K562 (cell line): ENCODE data around the gene NPEPL1. TPM values are rescaled to one million over a fixed set of nuclear protein-coding genes. Genes with fewer than 3 reads are reported as not detected.

Experiments used
- ATAC-seq: fragments of 200-7000 bp; cut with Tn5 transposase; 3 replicates; pipeline ENCODE4 v1.9.1; 2020; ENCODE audit warnings: moderate library complexity
- BruUV-seq: library from RNA; stranded (reverse); fragments of 400-500 nt; replicated peaks from 2 replicates; lab custom pipeline; 2021; lab: Mats Ljungman, UMichigan
- CTCF ChIA-PET: fragments of 300-600 bp; formaldehyde crosslinking; extraction: SDS; loops from one replicate; lab custom pipeline; 2021; ENCODE audit warnings: low intra/inter-chr PET ratio; lab: Yijun Ruan, JAX
- POLR2A ChIA-PET: fragments of 300-600, 350-650 bp; sonication (Branson Sonifier 250); formaldehyde crosslinking; extraction: SDS; loops from one replicate; lab custom pipeline; 2021; ENCODE audit warnings: antibody characterized with exemption, inconsistent platforms; lab: Yijun Ruan, JAX
- DNase-seq, 4 experiments: peaks; one replicate each; pipeline versions ENCODE4 v3.0.0 to v3.0.0-alpha.2; 2011 to 2018; ENCODE audit warnings: low spot score in 3 of 4, mixed read lengths in 3 of 4; ENCODE audit errors: extremely low read depth in 1 of 4
- FAIRE-seq: peaks from 2 replicates; lab custom pipeline; 2011; peaks lifted over from hg19 to GRCh38; lab: Jason Lieb, UNC
- H2AFZ ChIP-seq: 2 replicates; pipeline ENCODE4 v1.6.0; 2011; ENCODE audit warnings: low read depth, low read length, control low read depth, inconsistent platforms
- H3K27ac ChIP-seq: fragments of 200-600 bp; 3 replicates; pipeline ENCODE4 v1.8.0; 2011; ENCODE audit warnings: low read depth, mild to moderate bottlenecking, control low read depth, inconsistent platforms, low read length, moderate library complexity, mixed read lengths; ENCODE audit errors: extremely low read depth
- H3K27me3 ChIP-seq, 2 experiments: fragments of 300-600 bp in 1 of 2; 2 replicates in 1 of 2; 3 replicates in 1 of 2; pipeline versions ENCODE4 v1.6.0 to v1.8.0; 2011; ENCODE audit warnings: inconsistent platforms in 2 of 2, low read length in 2 of 2, mild to moderate bottlenecking in 1 of 2, mixed read lengths in 1 of 2, moderate library complexity in 1 of 2; ENCODE audit not compliant: control insufficient read depth in 2 of 2, insufficient read depth in 2 of 2
- H3K36me3 ChIP-seq: fragments of 300-600 bp; 3 replicates; pipeline ENCODE4 v1.8.0; 2011; ENCODE audit warnings: mild to moderate bottlenecking, low read length, inconsistent platforms; ENCODE audit not compliant: control insufficient read depth, insufficient read depth
- H3K4me1 ChIP-seq, 2 experiments: fragments of 200-600 bp in 1 of 2; replicated peaks in 1 of 2; 2 replicates in 1 of 2; 3 replicates in 1 of 2; pipeline versions ENCODE4 v1.5.1 to v1.8.0; 2011; ENCODE audit warnings: inconsistent platforms in 2 of 2, low read length in 2 of 2, mild to moderate bottlenecking in 1 of 2, mixed read lengths in 1 of 2, moderate library complexity in 1 of 2; ENCODE audit not compliant: control insufficient read depth in 2 of 2, insufficient read depth in 2 of 2
- H3K4me2 ChIP-seq: 2 replicates; pipeline ENCODE4 v1.6.1; 2011; ENCODE audit warnings: low read length, control low read depth, inconsistent platforms, mixed read lengths; ENCODE audit not compliant: insufficient read depth
- H3K4me3 ChIP-seq: fragments of 200-600 bp; sonication (generic), shearing (Covaris generic); 2 replicates; pipeline ENCODE4 v1.5.1; 2016; ENCODE audit warnings: control low read depth, inconsistent platforms
- H3K79me2 ChIP-seq: fragments of 200-600 bp; 3 replicates; pipeline ENCODE4 v1.8.0; 2011; ENCODE audit warnings: low read length, inconsistent platforms; ENCODE audit not compliant: control insufficient read depth, insufficient read depth
- H3K9ac ChIP-seq, 2 experiments: 2 replicates each; pipeline versions ENCODE4 v1.6.0 to v1.6.1; 2011; ENCODE audit warnings: low read depth in 2 of 2, low read length in 2 of 2, control low read depth in 1 of 2, inconsistent platforms in 1 of 2, mild to moderate bottlenecking in 1 of 2, mixed read lengths in 1 of 2; ENCODE audit not compliant: insufficient read depth in 1 of 2
- H3K9me1 ChIP-seq: one replicate; pipeline ENCODE4 v1.6.0; 2011; ENCODE audit warnings: inconsistent platforms, mild to moderate bottlenecking, low read length, moderate library complexity; ENCODE audit not compliant: control insufficient read depth, insufficient read depth
- H3K9me3 ChIP-seq: replicated peaks from 2 replicates; pipeline ENCODE4 v1.5.1; 2011; ENCODE audit warnings: low read depth, low read length, inconsistent platforms; ENCODE audit not compliant: control insufficient read depth, insufficient read depth
- H4K20me1 ChIP-seq: replicated peaks from 2 replicates; pipeline ENCODE4 v1.6.1; 2011; ENCODE audit warnings: low read length, inconsistent platforms, mixed read lengths; ENCODE audit not compliant: control insufficient read depth, insufficient read depth
- E2F6 ChIP-seq, 2 experiments: IDR thresholded peaks; 2 replicates each; pipeline ENCODE4 v1.6.1; 2011; ENCODE audit warnings: borderline replicate concordance in 1 of 2, control low read depth in 1 of 2, low read depth in 1 of 2, low read length in 1 of 2, mild to moderate bottlenecking in 1 of 2, mixed read lengths in 1 of 2, moderate library complexity in 1 of 2; ENCODE audit not compliant: insufficient read depth in 1 of 2, insufficient read length in 1 of 2, poor library complexity in 1 of 2, severe bottlenecking in 1 of 2; ENCODE audit errors: extremely low read depth in 1 of 2
- RBBP5 ChIP-seq: fragments of 200-600 bp; sonication (generic); IDR thresholded peaks from 2 replicates; pipeline ENCODE4 v1.6.1; 2012; ENCODE audit warnings: borderline replicate concordance, mild to moderate bottlenecking, low read length, control low read depth, inconsistent platforms; ENCODE audit not compliant: insufficient read depth, poor library complexity, severe bottlenecking
- WGBS: fragments of 100-300 bp; shearing (Covaris generic); methylation state at CpG from one replicate; pipeline ENCODE4 v1.1.6; 2016; ENCODE audit warnings: low coverage, mixed read lengths; ENCODE audit not compliant: insufficient coverage; ENCODE audit errors: missing lambda C conversion rate; 5-methylcytosine and 5-hydroxymethylcytosine counted together
- in situ Hi-C: fragments of 300-500 bp; cut with MboI; formaldehyde crosslinking; loops from 4 replicates; pipeline ENCODE4 v1.15.0; 2018; ENCODE audit warnings: inconsistent platforms, mixed read lengths
- intact Hi-C: fragments of 100-400 bp; cut with micrococcal nuclease; formaldehyde crosslinking; loops from 2 replicates; pipeline ENCODE4 v1.14.2; 2022
- polyA plus RNA-seq, 8 experiments: library from polyadenylated mRNA; depleted of rRNA in 4 of 8; stranded (reverse) in 5 of 8; unstranded in 3 of 8; fragments of >200 nt; fragmentation: Nextera tagmentation in 2 of 8; fragmentation: Illumina TruSeq in 1 of 8; extraction: Ambion mirVana in 2 of 8; extraction: Trizol in 1 of 8; gene quantifications; 2 replicates each; pipeline versions ENCODE4 v1.2.1 to v1.2.3, GENCODE V29; 2011 to 2014; ENCODE audit warnings: inconsistent platforms in 1 of 8, missing spikeins in 1 of 8
- total RNA-seq, 7 experiments: library from RNA; depleted of rRNA in 6 of 7; stranded (reverse); fragments of >200 nt in 6 of 7; fragmentation: Illumina TruSeq in 2 of 7; extraction: Trizol in 2 of 7; gene quantifications; 2 replicates each; pipeline versions ENCODE4 v1.2.1 to v1.2.3, GENCODE V29; 2011 to 2021; ENCODE audit warnings: low replicate concordance in 1 of 7

NPEPL1 gene
- total and polyA plus RNA-seq, 9 of the 15 experiments (the other 6 are each of a cell fraction or from before 2014, with no cell fraction given): 0.04 to 5.6 (median 0.94) TPM

- no TSS peak for BruUV-seq
- FAIRE-seq: no peak
- in situ Hi-C loops (no loop called here), intact Hi-C loops (no loop called here)
- no peak overlapping the region for H2AFZ ChIP-seq
- ChIA-PET POLR2A (interaction anchor here (2.8 kb wide), 1 partner anchor 10 kb away, joined by 8 read pairs; the partner anchor contains the start of gene STX16), CTCF (no interaction called here)
- H3K36me3 ChIP-seq: peaks cover 43% of the 10 kb centered on the region; the same call in 2 of the 3 replicates
- WGBS: 83% methylated on average over 14 of the region's 14 CpGs
- no peaks in the 10 kb centered on the region; the same call in 1 of the 2 replicates for H4K20me1 ChIP-seq
- no peaks in the 10 kb centered on the region for H3K9me3 ChIP-seq
- H3K4me3 ChIP-seq: no peak overlapping the region
- no peak for TF ChIP-seq E2F6 (IDR thresholded peaks at IDR 0.05; ENCODE audit: borderline replicate concordance in 1 of 2, extremely low read depth in 1 of 2, insufficient read depth in 1 of 2, insufficient read length in 1 of 2, low read depth in 1 of 2, low read length in 1 of 2, poor library complexity in 1 of 2, severe bottlenecking in 1 of 2)
- TF ChIP-seq RBBP5: peak; percentile 29
- H3K9ac ChIP-seq: no peak overlapping the region
- H3K4me2 ChIP-seq: no peak overlapping the region
- ATAC-seq: no peak
- no peaks in the 10 kb centered on the region for H3K27me3 ChIP-seq
- DNase-seq: no peak
- peak overlapping the region; percentile 18; the same call in 1 of the 3 replicates for H3K27ac ChIP-seq
- H3K79me2 ChIP-seq: peaks cover 85% of the 10 kb centered on the region
- peaks cover 0 to under 1% of the 10 kb centered on the region in 2 experiments; a peak in 2 of 5 replicates for H3K4me1 ChIP-seq
- H3K9me1 ChIP-seq: no peaks in the 10 kb centered on the region
These were observed 31.6 kb upstream of the NPEPL1 start for GRCh38 chr20:58660855-58661597.
